Skeletal muscle satellite cell (primary cell): ENCODE measurements around the gene FAM227B.

Experiments used
- H3K27me3 ChIP-seq: 2 replicates; pipeline ENCODE4 v1.7.0; 2013; ENCODE audit warnings: low read length; ENCODE audit not compliant: control insufficient read depth, insufficient read depth
- H3K36me3 ChIP-seq: 2 replicates; pipeline ENCODE4 v1.7.0; 2013; ENCODE audit warnings: mild to moderate bottlenecking, control low read depth, low read length; ENCODE audit not compliant: insufficient read depth
- H3K4me1 ChIP-seq: 2 replicates; pipeline ENCODE4 v1.7.0; 2013; ENCODE audit warnings: low read length; ENCODE audit not compliant: control insufficient read depth, insufficient read depth
- H3K4me2 ChIP-seq: 2 replicates; pipeline ENCODE4 v1.7.0; 2013; ENCODE audit warnings: mild to moderate bottlenecking, low read length
- H3K4me3 ChIP-seq: 2 replicates; pipeline ENCODE4 v1.7.0; 2013; ENCODE audit warnings: low read length
- H3K9ac ChIP-seq: 2 replicates; pipeline ENCODE4 v1.7.0; 2013; ENCODE audit warnings: mild to moderate bottlenecking, low read depth, low read length, moderate library complexity
- H3K9me3 ChIP-seq: replicated peaks from 2 replicates; pipeline ENCODE4 v1.7.0; 2013; ENCODE audit warnings: mild to moderate bottlenecking, control low read depth, low read length

FAM227B gene

DNA sequence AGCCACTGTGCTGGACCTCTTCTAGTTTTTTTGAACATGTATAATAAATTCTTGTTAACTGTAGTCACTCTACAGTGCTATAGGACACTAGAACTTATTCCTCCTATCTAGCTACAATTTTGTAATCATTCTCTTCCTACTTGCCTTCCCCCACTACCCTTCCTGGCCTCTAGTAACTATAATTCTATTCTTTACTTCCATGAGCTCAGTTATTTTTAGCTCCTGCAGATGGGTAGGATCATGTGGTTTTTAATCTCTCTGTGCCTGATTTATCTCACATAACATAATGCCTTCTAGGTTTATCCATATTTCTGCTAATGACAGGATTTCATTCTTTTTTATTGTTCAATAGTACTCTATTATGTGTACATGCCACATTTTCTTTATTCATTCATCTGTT, 310.7 kb downstream of the FAM227B start:
- Histone ChIP-seq H3K4me2 (no peak overlapping the region), H3K27me3 (no peaks in the 10 kb centered on the region), H3K9me3 (no peaks in the 10 kb centered on the region), H3K4me1 (peaks cover 8% of the 10 kb centered on the region), H3K36me3 (no peaks in the 10 kb centered on the region), H3K9ac (no peak overlapping the region), H3K4me3 (no peak overlapping the region)

DNA sequence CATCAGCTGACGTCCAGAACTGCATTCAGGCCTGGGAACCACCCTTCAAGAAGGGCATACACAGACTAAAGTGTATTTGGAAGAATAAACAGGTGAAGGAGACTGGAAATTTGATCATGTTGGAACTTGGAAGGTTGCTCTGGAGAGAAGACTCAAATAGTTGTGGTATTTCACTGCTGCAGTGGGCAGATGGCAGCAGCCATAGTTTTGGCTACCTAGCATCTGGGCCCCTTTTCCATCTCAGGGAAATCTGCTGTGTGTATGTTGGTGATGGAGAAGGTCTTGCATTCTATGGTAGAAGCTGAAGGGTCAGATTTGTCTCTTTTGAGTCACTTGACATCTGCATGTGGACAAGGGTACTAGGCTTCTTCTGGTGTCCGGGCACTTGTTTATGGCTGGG, 311.9 kb downstream of the FAM227B start:
- no peaks in the 10 kb centered on the region for H3K36me3 ChIP-seq
- H3K9ac ChIP-seq: no peak overlapping the region
- H3K27me3 ChIP-seq: no peaks in the 10 kb centered on the region

DNA sequence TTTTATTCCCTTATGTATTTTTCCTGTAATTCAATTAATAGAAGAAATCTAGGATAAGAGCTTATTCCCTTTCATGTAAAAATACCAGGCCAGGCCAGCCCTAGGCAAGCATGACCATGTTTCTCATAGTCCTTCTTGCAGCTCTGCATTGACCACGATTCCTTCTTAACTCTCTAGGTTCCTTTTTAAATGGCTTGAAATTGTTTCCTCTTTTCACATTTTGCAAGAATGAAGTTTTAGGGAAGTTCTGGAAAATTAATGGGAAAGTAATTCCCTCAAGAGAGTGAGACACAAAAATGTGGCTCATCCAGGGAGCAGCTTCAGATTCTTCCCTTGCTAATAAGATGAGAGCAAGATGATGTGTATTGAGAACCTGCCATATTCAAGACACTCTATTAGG, 314.1 kb downstream of the FAM227B start:
- Histone ChIP-seq H3K9ac (no peak overlapping the region), H3K36me3 (no peaks in the 10 kb centered on the region), H3K4me2 (no peak overlapping the region), H3K4me3 (no peak overlapping the region), H3K9me3 (no peaks in the 10 kb centered on the region), H3K27me3 (no peaks in the 10 kb centered on the region), H3K4me1 (peaks cover 3% of the 10 kb centered on the region)

More for the DNA sequence above, 311.9 kb downstream of the FAM227B start:
- Histone ChIP-seq H3K4me2 (no peak overlapping the region), H3K9me3 (no peaks in the 10 kb centered on the region), H3K4me1 (peaks cover 5% of the 10 kb centered on the region), H3K4me3 (no peak overlapping the region)

DNA sequence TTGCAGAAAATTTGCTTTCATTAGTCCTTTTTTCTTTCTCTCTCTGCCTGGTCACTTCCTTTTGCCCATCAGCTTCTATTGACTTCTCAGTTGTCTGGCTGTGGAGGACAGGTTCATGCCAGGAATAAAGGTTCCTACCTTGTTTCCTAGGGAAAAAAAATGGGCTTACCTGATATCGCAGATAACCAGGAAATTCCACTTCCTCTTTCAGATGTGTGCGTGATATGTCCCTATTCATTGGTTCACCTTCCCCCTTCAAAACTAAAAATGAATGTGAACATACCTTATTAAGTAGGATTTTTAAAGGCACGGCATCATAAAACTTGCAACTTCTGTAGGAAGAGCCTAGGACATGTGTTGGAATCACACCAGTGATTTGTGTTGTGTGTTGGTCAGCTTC, 317.6 kb downstream of the FAM227B start:
- Histone ChIP-seq H3K9ac (no peak overlapping the region), H3K36me3 (no peaks in the 10 kb centered on the region), H3K4me3 (no peak overlapping the region), H3K27me3 (no peaks in the 10 kb centered on the region), H3K4me1 (peaks cover 7% of the 10 kb centered on the region), H3K9me3 (no peaks in the 10 kb centered on the region), H3K4me2 (no peak overlapping the region)

DNA sequence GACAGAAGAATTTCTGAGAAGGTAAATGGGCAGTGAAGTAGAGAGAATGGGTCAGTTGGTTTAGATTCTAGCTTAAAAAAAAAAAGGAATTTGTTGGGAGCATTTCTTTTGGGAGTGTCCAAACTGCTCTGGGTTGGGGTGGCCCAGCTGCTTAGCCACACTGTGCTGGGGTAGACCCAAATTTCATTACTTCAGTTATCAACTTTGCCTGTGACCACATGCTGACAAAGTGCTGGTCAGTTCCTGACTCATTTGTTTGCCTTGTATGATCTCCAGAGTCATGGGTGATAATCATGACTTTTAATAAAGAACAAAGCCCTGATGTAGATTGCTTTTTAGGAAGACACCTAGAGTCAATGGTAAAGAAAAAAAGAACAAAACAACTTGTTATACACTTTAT, 319.1 kb downstream of the FAM227B start:
- no peaks in the 10 kb centered on the region for H3K9me3 ChIP-seq
- H3K4me2 ChIP-seq: no peak overlapping the region
- peaks cover 7% of the 10 kb centered on the region for H3K4me1 ChIP-seq
- no peaks in the 10 kb centered on the region for H3K27me3 ChIP-seq
- H3K4me3 ChIP-seq: no peak overlapping the region
- H3K36me3 ChIP-seq: no peaks in the 10 kb centered on the region
- no peak overlapping the region for H3K9ac ChIP-seq

- no peaks in the 10 kb centered on the region for H3K36me3 ChIP-seq
- H3K4me2 ChIP-seq: no peak overlapping the region
- H3K4me3 ChIP-seq: no peak overlapping the region
- H3K27me3 ChIP-seq: no peaks in the 10 kb centered on the region
- peaks cover 7% of the 10 kb centered on the region for H3K4me1 ChIP-seq
- H3K9me3 ChIP-seq: no peaks in the 10 kb centered on the region
- H3K9ac ChIP-seq: no peak overlapping the region
Measured at GRCh38 chr15:49300856-49301255, 319.8 kb downstream of the FAM227B start.

GRCh38 chr15:49297584-49297983, 323.0 kb downstream of the FAM227B start:
- Histone ChIP-seq H3K4me2 (no peak overlapping the region), H3K9ac (no peak overlapping the region), H3K4me1 (peaks cover 7% of the 10 kb centered on the region), H3K9me3 (no peaks in the 10 kb centered on the region), H3K4me3 (no peak overlapping the region), H3K27me3 (no peaks in the 10 kb centered on the region), H3K36me3 (peaks cover 6% of the 10 kb centered on the region)

DNA sequence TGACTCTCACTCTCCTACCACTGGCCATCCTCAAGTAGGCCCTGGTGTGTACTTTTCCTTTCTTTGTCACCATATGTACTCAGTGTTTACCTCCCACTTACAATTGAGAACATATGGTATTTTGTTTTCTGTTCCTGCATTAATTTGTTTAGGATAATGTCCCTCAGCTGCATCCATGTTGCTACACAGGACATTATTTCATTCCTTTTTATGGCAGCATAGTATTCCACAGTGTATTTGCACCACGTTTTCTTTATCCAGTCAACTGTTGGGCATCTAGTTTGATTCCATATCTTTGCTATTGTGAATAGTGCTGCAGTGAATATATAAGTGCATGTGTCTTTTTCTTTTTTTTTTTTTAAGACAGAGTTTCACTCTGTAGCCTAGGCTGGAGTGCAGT, 324.4 kb downstream of the FAM227B start:
- peaks cover 6% of the 10 kb centered on the region for H3K36me3 ChIP-seq
- no peaks in the 10 kb centered on the region for H3K27me3 ChIP-seq
- H3K4me1 ChIP-seq: peaks cover under 1% of the 10 kb centered on the region
- H3K4me3 ChIP-seq: no peak overlapping the region
- no peaks in the 10 kb centered on the region for H3K9me3 ChIP-seq
- no peak overlapping the region for H3K4me2 ChIP-seq
- H3K9ac ChIP-seq: no peak overlapping the region

GRCh38 chr15:49293941-49294340, 326.7 kb downstream of the FAM227B start:
- H3K4me3 ChIP-seq: no peak overlapping the region
- H3K9me3 ChIP-seq: no peaks in the 10 kb centered on the region

DNA sequence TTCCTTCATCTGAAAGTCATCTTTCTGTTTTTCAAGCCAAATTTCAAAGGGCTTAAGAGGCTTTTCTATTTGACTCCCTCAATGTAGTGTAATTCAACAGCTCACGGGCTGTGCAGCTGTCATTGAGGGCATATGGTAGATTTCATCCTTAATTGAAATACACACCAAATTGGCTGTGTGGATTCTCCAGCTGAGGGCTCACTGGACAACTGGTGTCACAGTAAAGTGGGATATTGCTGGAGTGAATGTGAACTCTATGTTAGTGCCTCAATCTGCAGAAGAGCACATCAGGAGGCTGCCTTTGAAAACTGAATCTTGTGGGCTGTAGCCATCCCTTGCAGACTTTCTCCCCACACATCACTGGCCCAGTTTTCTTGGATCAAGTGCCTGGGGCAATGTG, 330.4 kb downstream of the FAM227B start:
- Histone ChIP-seq H3K9me3 (no peaks in the 10 kb centered on the region), H3K9ac (no peak overlapping the region), H3K4me3 (no peak overlapping the region), H3K4me2 (no peak overlapping the region), H3K36me3 (peaks cover 11% of the 10 kb centered on the region), H3K4me1 (no peaks in the 10 kb centered on the region), H3K27me3 (no peaks in the 10 kb centered on the region)

More at GRCh38 chr15:49293941-49294340, 326.7 kb downstream of the FAM227B start:
- Histone ChIP-seq H3K9ac (no peak overlapping the region), H3K4me2 (no peak overlapping the region), H3K27me3 (no peaks in the 10 kb centered on the region), H3K4me1 (no peaks in the 10 kb centered on the region), H3K36me3 (peaks cover 10% of the 10 kb centered on the region)

- no peaks in the 10 kb centered on the region for H3K9me3 ChIP-seq
- H3K4me2 ChIP-seq: no peak overlapping the region
- peaks cover 17% of the 10 kb centered on the region for H3K36me3 ChIP-seq
- H3K9ac ChIP-seq: no peak overlapping the region
- no peak overlapping the region for H3K4me3 ChIP-seq
- H3K27me3 ChIP-seq: no peaks in the 10 kb centered on the region
- H3K4me1 ChIP-seq: no peaks in the 10 kb centered on the region
Measured at GRCh38 chr15:49288391-49288790, 332.2 kb downstream of the FAM227B start.

DNA sequence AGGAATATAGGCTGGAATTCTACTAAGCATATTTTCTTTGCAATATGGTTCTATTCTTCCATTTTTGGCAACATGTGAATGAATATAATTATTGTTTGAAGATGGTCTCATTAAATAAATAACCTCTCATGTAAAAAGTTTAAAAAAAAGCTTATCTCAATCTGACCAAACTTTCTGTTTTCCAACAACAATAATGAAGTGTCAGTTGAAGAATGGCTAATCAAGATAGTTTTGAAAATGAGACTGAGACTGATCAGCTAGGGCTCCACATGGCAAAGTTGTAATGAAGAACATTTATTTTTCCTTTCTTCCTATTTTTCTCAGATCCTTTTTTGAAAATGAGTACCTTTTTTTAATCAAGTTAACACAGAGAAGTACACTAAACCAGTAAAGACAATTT, 333.1 kb downstream of the FAM227B start:
- no peak overlapping the region for H3K4me3 ChIP-seq
- no peaks in the 10 kb centered on the region for H3K27me3 ChIP-seq
- peaks cover 6% of the 10 kb centered on the region for H3K4me1 ChIP-seq
- no peaks in the 10 kb centered on the region for H3K9me3 ChIP-seq
- no peak overlapping the region for H3K9ac ChIP-seq
- H3K4me2 ChIP-seq: no peak overlapping the region
- H3K36me3 ChIP-seq: peaks cover 14% of the 10 kb centered on the region
